ENCODE measurements around the gene APLN.

The APLN gene

GRCh38 chrX:129596077-129596476 is 58.7 kb downstream of the APLN start:
- DNase-seq (ENCODE audit: low spot score): no peak
